ENCODE data around the gene MAP3K13.

Gene MAP3K13

DNA sequence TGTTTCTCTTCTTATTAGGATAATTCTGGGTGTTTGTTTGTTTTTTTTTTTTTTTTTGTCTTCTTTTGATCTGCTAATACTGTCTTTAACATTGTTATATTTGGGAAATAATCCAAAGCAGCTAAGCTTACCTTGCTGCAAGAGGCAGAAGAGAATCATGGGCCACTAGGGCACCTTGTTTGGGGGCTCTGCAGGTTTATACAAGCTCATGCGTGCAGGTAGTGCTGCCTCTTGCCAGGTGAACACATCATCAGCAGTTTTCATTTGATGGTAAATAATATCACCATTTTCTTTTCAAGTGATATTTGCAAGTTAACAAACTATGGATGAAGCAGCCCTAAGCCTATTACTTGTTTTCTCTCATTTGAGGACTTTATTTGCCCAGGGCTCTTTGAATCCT is 37.9 kb downstream of the MAP3K13 start:
- DNase-seq (ENCODE audit: extremely low read depth, low read depth), result no peak

DNA sequence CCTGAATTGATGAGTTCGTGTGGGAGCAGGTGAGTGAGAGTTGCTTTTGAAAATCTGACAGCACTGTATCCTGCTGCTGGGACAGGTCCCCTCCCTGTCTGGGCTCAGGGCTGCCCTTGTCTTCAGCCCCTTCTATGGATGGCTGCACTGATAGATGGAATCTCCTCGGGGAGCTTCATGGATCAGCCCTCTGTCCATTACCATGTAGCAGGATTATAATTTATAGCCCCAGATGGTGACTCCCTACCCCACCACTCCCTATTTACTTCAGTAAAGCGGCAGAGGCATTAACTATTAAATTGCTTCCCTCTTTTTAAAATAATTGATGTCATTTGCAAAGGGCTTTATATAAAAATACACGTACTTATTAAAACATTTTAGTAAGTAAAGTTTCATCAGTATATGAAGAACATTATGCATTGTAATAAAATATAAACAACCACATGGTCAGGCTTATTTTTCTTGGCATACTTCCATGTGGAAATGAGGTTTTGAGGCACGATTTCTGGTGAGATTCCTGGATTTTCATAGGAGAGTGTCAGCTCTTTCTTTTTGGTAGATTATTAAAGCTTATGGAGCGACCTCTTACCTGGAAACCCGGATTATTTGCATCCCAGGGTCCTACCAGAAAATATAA is 38.5 kb downstream of the MAP3K13 start:
- TF ChIP-seq, protein P1, sequence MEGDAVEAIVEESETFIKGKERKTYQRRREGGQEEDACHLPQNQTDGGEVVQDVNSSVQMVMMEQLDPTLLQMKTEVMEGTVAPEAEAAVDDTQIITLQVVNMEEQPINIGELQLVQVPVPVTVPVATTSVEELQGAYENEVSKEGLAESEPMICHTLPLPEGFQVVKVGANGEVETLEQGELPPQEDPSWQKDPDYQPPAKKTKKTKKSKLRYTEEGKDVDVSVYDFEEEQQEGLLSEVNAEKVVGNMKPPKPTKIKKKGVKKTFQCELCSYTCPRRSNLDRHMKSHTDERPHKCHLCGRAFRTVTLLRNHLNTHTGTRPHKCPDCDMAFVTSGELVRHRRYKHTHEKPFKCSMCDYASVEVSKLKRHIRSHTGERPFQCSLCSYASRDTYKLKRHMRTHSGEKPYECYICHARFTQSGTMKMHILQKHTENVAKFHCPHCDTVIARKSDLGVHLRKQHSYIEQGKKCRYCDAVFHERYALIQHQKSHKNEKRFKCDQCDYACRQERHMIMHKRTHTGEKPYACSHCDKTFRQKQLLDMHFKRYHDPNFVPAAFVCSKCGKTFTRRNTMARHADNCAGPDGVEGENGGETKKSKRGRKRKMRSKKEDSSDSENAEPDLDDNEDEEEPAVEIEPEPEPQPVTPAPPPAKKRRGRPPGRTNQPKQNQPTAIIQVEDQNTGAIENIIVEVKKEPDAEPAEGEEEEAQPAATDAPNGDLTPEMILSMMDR (IDR thresholded peaks at IDR 0.05; ENCODE audit: low read depth, low read length), result no peak
- no peak for DNase-seq (ENCODE audit: extremely low read depth, low read depth)

More for the DNA sequence above, 37.9 kb downstream of the MAP3K13 start:
- TF ChIP-seq, protein P1 (IDR thresholded peaks at IDR 0.05; ENCODE audit: low read depth, low read length), result no peak

DNA sequence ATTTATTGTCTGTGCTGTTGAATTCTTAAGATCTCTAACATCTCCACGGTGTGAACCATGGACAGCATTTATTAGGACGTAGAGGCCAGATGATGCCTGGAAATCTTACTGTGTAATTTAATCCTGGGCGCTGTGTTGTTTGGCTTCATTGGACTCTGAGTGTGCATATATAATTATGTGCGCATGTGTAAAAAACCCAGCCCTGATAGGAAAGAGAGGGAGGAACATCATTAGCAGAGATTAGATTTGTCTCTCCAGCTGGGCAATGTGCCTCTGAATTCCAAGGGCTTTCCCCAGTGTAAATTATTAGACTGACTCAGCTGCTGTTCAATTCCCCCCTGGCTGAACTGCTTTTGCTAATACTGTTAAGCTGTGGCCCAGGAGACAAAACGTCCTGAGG is 39.6 kb downstream of the MAP3K13 start:
- TF ChIP-seq, protein P1 (IDR thresholded peaks at IDR 0.05; ENCODE audit: low read depth, low read length), result no peak
- DNase-seq (ENCODE audit: extremely low read depth, low read depth), result no peak

DNA sequence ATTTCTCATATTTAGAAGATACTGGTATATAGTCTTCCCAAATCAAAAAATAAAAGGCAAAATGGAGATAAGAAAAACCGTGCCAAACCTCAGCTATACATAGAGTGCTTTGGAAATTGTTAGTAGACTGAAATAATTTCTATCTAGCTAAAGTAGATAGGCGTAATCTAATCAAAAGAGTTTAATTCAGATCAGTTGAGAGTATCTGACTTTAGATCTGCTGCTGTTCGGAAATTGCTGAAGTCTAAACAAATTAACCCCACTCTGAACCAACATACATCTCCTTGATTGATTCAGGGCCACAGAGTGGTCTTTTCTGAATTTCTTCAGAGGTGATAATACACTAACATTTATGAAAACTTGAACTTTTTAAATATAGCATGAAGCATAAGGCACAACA is 40.1 kb downstream of the MAP3K13 start:
- DNase-seq (ENCODE audit: extremely low read depth, low read depth), result no peak
- TF ChIP-seq, protein P1 (IDR thresholded peaks at IDR 0.05; ENCODE audit: low read depth, low read length), result no peak

DNA sequence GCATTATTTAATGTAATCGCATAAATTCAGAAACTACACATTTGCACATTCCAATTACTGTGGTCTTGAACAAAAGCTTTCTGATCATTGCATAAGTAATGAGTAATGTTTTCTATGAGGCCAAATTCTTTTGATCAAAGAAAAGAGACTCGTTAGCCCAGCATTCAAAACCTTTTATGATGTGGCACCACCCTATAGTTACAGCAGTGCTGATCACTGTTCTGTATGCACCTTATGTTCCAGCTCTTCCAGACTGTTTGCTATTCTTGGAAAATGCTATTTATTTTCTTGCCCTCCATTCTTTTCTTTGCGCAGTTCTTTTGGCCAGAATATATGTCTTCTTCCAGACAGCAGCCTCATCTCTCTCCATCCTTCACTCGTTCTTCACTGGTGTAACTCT is 42.3 kb downstream of the MAP3K13 start:
- TF ChIP-seq, protein P1 (IDR thresholded peaks at IDR 0.05; ENCODE audit: low read depth, low read length), result no peak
- DNase-seq (ENCODE audit: extremely low read depth, low read depth), result no peak

DNA sequence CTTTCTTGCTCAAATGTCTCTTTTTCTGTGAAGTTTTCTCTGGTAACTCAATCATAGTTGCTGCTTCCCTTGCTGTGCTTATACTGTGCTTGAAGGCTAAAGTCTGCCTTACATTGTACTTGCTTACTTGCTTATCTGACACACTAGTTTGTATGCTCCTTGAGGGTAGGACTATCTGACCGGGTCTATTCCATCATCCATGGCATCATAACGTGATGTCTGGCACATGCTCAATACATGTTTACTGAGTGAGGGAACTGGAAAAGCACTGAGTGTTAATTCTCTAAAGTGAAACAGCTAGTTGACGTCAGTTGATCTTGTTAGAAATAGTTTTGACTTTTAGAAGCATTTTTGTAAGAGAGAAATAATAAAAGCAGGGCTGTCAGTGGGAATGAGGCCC is 42.7 kb downstream of the MAP3K13 start:
- no peak for DNase-seq (ENCODE audit: extremely low read depth, low read depth)
- TF ChIP-seq, protein P1 (IDR thresholded peaks at IDR 0.05; ENCODE audit: low read depth, low read length), result no peak

DNA sequence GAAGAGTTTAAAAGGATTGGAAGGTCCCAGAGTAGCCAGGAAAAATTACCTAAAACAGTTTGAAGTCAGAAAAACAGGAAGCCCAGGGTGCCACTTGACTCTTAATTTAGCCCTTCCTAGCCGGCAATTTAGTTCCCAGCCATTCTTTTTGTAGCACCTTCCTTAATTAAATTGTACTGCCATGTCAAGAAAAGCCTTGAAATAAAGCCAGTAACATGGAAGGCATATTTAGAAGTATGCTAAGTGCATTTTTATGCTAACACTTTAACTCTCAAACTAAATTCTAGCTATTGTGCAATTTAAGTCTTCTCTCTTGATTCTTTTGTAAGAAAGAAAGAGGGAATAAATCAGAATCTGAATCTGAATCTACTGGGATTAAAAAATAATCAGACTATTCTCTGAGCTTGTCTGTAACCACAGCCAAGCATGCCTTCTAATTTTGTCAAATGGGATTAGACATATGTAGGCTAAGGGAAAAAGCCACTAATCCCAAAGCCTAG is 43.2 kb downstream of the MAP3K13 start:
- DNase-seq (ENCODE audit: extremely low read depth, low read depth), result no peak
- TF ChIP-seq, protein P1 (IDR thresholded peaks at IDR 0.05; ENCODE audit: low read depth, low read length), result no peak

Data from AG09319 (cell line).